ENCODE measurements around the gene KLF16.

Gene KLF16

DNA sequence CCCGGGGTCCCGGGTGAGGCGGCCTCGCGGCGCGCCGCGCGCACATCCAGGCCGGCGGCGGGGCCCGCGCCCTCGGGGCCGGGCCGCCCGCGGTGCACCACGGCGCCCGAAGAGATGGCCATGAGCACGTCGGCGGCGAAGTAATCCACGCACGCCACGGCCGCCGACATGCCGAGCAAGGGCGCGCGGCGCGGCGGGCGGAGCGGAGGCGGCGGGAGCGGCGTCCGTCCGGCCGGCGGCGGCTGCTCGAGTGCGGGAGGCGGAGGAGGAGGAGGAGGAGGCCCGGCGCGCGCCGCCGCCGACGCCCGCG lies at the start of gene KLF16:
Gene KLF16, minus strand, starts transcription at position 252 of the 310 bp plus-strand sequence. Its CDS starts 82 bp downstream, at position 170.
- TF ChIP-seq, protein P1, sequence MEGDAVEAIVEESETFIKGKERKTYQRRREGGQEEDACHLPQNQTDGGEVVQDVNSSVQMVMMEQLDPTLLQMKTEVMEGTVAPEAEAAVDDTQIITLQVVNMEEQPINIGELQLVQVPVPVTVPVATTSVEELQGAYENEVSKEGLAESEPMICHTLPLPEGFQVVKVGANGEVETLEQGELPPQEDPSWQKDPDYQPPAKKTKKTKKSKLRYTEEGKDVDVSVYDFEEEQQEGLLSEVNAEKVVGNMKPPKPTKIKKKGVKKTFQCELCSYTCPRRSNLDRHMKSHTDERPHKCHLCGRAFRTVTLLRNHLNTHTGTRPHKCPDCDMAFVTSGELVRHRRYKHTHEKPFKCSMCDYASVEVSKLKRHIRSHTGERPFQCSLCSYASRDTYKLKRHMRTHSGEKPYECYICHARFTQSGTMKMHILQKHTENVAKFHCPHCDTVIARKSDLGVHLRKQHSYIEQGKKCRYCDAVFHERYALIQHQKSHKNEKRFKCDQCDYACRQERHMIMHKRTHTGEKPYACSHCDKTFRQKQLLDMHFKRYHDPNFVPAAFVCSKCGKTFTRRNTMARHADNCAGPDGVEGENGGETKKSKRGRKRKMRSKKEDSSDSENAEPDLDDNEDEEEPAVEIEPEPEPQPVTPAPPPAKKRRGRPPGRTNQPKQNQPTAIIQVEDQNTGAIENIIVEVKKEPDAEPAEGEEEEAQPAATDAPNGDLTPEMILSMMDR (conservative IDR thresholded peaks at IDR 0.05; ENCODE audit: low read depth, low read length): no peak
- no peak for DNase-seq (ENCODE audit: low read depth)

DNA sequence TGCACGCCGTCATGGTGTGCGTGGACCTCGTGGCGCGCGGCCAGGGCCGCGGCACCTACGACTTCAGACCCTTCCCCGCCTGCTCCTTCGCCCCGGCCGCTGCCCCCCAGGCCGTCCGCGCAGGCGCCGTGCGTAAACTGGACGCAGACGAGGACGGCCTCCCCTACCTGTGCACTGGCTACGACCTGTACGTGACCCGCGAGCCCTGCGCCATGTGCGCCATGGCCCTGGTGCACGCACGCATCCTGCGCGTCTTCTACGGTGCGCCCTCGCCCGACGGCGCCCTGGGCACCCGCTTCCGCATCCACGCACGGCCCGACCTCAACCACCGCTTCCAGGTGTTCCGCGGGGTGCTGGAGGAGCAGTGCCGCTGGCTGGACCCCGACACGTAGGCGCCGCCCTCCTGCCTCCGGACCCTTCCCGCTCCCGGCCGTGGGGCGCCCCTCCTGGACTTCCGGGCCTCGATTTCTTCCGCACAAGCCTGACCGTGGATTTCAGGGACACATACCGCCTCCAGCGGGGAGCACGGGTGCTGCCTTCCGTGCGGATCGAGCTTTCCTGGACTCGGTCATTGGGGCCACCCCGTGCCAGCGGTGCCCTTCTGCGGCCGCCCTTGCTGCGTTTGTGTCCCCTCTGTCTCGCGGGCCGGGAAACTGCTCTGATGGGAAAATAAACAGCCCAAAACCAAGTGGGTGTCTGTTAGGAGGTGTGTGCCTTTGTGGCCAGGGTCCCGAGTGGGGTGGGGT lies 49.6 kb upstream of the KLF16 start:
- H3K4me3 ChIP-seq (ENCODE audit: low read depth, low read length): no peak overlapping the region
- TF ChIP-seq, protein P1 (conservative IDR thresholded peaks at IDR 0.05; ENCODE audit: low read depth, low read length): no peak
- DNase-seq (ENCODE audit: low read depth): no peak

More for the DNA sequence above, at the start of gene KLF16:
- peak within 1 kb of the TSS; percentile 86 for H3K4me3 ChIP-seq (ENCODE audit: low read depth, low read length)

DNA sequence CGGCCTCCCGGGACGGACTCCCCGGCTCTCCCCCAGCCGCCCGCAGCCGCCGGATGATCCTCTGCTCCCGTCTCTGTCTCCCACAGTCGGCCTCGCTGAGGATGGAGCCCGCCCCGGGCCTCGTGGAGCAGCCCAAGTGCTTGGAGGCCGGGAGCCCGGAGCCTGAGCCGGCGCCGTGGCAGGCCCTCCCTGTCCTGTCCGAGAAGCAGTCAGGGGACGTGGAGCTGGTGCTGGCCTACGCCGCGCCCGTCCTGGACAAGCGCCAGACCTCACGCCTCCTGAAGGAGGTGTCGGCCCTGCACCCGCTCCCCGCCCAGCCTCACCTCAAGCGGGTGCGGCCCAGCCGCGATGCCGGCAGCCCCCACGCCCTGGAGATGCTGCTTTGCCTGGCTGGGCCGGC lies 48.6 kb upstream of the KLF16 start:
- TF ChIP-seq, protein P1 (conservative IDR thresholded peaks at IDR 0.05; ENCODE audit: low read depth, low read length): no peak
- no peak for DNase-seq (ENCODE audit: low read depth)
- no peak overlapping the region for H3K4me3 ChIP-seq (ENCODE audit: low read depth, low read length)

DNA sequence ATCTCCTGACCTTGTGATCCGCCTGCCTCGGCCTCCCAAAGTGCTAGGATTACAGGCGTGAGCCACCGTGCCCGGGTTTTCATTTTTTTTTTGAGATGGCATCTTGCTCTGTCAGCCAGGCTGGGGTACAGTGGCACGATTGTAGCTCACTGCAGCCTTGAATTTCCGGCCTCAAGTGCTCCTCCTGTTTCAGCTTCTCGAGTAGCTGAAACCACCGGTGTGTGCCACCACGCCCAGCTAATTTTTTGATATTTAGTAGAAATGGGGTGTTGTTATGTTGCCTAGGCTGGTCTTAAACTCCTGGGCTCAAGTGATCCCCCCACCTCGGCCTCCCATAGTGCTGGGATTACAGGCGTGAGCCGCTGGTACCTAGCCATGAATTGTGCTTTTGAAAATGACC lies 47.7 kb upstream of the KLF16 start:
- DNase-seq (ENCODE audit: low read depth): no peak
- TF ChIP-seq, protein P1 (conservative IDR thresholded peaks at IDR 0.05; ENCODE audit: low read depth, low read length): no peak
- H3K4me3 ChIP-seq (ENCODE audit: low read depth, low read length): no peak overlapping the region

DNA sequence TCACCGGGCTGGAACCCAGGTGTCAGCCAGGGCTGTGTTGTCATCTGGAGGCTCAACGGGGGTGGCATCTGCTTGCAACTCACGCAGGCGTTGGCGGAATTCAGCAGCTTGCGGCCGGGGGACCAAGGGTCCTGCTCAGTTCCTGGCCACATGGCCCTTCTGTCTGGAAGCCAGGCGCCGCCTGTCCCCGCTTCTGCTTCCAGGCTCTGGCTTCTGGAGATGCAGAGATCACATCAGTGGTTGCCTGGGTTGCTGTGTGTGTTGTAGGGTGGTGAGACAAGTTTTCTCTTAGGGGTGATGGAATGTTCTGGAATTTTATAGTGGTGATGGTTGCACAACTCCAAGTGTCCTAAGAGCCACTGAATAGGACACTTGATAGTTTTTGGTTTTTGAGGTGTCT lies 46.8 kb upstream of the KLF16 start:
- TF ChIP-seq, protein P1 (conservative IDR thresholded peaks at IDR 0.05; ENCODE audit: low read depth, low read length): no peak
- peak; percentile 52 for DNase-seq (ENCODE audit: low read depth)

DNA sequence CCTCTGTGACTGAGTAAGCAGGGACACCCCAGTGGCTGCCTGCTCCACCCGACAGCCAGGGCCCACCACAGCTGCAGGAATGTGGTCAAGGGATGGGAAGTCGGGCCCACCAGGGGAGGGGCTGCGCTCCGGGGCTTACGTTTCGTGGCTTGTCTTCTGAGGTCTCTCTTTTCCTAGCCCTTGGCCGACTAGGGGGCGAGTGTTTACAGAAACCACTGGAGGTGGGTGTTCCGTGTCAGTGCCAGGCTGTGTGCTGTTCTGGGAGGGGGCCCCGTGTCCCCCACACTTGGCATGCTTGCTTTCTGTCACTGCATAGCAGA lies 46.3 kb upstream of the KLF16 start:
- no peak overlapping the region for H3K4me3 ChIP-seq (ENCODE audit: low read depth, low read length)
- TF ChIP-seq, protein P1 (conservative IDR thresholded peaks at IDR 0.05; ENCODE audit: low read depth, low read length): no peak
- no peak for DNase-seq (ENCODE audit: low read depth)

More for the DNA sequence above, 46.8 kb upstream of the KLF16 start:
- no peak overlapping the region for H3K4me3 ChIP-seq (ENCODE audit: low read depth, low read length)

DNA sequence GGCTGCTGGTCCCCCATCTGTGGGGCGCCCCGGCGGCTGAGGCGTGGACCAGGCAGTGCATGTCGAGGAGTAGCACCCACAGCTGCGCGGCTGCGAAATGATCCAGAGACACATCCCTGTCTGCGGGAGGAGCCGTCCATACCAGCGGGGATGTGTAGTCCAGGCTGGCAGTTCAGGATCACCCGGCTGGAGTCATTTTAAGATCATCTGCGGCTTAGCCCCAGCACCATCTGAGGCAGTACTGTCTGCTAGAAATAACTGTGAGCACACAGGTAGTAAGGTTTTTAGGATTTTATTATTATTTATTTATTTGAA lies 44.9 kb upstream of the KLF16 start:
- TF ChIP-seq, protein P1 (conservative IDR thresholded peaks at IDR 0.05; ENCODE audit: low read depth, low read length): no peak
- no peak for DNase-seq (ENCODE audit: low read depth)
- no peak overlapping the region for H3K4me3 ChIP-seq (ENCODE audit: low read depth, low read length)

Measured in choroid plexus epithelial cell (primary cell).